K562 (cell line): ENCODE results near the gene SDK1. TPM values are rescaled to one million over a fixed set of nuclear protein-coding genes. Genes with fewer than 3 reads are reported as not detected.

Source experiments
- ATAC-seq: fragments of 200-7000 bp; cut with Tn5 transposase; 3 replicates; pipeline ENCODE4 v1.9.1; 2020; ENCODE audit warnings: moderate library complexity
- BruUV-seq: library from RNA; stranded (reverse); fragments of 400-500 nt; replicated peaks from 2 replicates; lab custom pipeline; 2021; lab: Mats Ljungman, UMichigan
- CTCF ChIA-PET: fragments of 300-600 bp; formaldehyde crosslinking; extraction: SDS; loops from one replicate; lab custom pipeline; 2021; ENCODE audit warnings: low intra/inter-chr PET ratio; lab: Yijun Ruan, JAX
- POLR2A ChIA-PET: fragments of 300-600, 350-650 bp; sonication (Branson Sonifier 250); formaldehyde crosslinking; extraction: SDS; loops from one replicate; lab custom pipeline; 2021; ENCODE audit warnings: antibody characterized with exemption, inconsistent platforms; lab: Yijun Ruan, JAX
- DNase-seq, 4 experiments: peaks; one replicate each; pipeline versions ENCODE4 v3.0.0 to v3.0.0-alpha.2; 2011 to 2018; ENCODE audit warnings: low spot score in 3 of 4, mixed read lengths in 3 of 4; ENCODE audit errors: extremely low read depth in 1 of 4
- FAIRE-seq: peaks from 2 replicates; lab custom pipeline; 2011; peaks lifted over from hg19 to GRCh38; lab: Jason Lieb, UNC
- H2AFZ ChIP-seq: 2 replicates; pipeline ENCODE4 v1.6.0; 2011; ENCODE audit warnings: low read depth, low read length, control low read depth, inconsistent platforms
- H3K27ac ChIP-seq: fragments of 200-600 bp; 3 replicates; pipeline ENCODE4 v1.8.0; 2011; ENCODE audit warnings: low read depth, mild to moderate bottlenecking, control low read depth, inconsistent platforms, low read length, moderate library complexity, mixed read lengths; ENCODE audit errors: extremely low read depth
- H3K27me3 ChIP-seq, 2 experiments: fragments of 300-600 bp in 1 of 2; 2 replicates in 1 of 2; 3 replicates in 1 of 2; pipeline versions ENCODE4 v1.6.0 to v1.8.0; 2011; ENCODE audit warnings: inconsistent platforms in 2 of 2, low read length in 2 of 2, mild to moderate bottlenecking in 1 of 2, mixed read lengths in 1 of 2, moderate library complexity in 1 of 2; ENCODE audit not compliant: control insufficient read depth in 2 of 2, insufficient read depth in 2 of 2
- H3K36me3 ChIP-seq: fragments of 300-600 bp; 3 replicates; pipeline ENCODE4 v1.8.0; 2011; ENCODE audit warnings: mild to moderate bottlenecking, low read length, inconsistent platforms; ENCODE audit not compliant: control insufficient read depth, insufficient read depth
- H3K4me1 ChIP-seq, 2 experiments: fragments of 200-600 bp in 1 of 2; replicated peaks in 1 of 2; 2 replicates in 1 of 2; 3 replicates in 1 of 2; pipeline versions ENCODE4 v1.5.1 to v1.8.0; 2011; ENCODE audit warnings: inconsistent platforms in 2 of 2, low read length in 2 of 2, mild to moderate bottlenecking in 1 of 2, mixed read lengths in 1 of 2, moderate library complexity in 1 of 2; ENCODE audit not compliant: control insufficient read depth in 2 of 2, insufficient read depth in 2 of 2
- H3K4me2 ChIP-seq: 2 replicates; pipeline ENCODE4 v1.6.1; 2011; ENCODE audit warnings: low read length, control low read depth, inconsistent platforms, mixed read lengths; ENCODE audit not compliant: insufficient read depth
- H3K4me3 ChIP-seq: fragments of 200-600 bp; sonication (generic), shearing (Covaris generic); 2 replicates; pipeline ENCODE4 v1.5.1; 2016; ENCODE audit warnings: control low read depth, inconsistent platforms
- H3K79me2 ChIP-seq: fragments of 200-600 bp; 3 replicates; pipeline ENCODE4 v1.8.0; 2011; ENCODE audit warnings: low read length, inconsistent platforms; ENCODE audit not compliant: control insufficient read depth, insufficient read depth
- H3K9ac ChIP-seq, 2 experiments: 2 replicates each; pipeline versions ENCODE4 v1.6.0 to v1.6.1; 2011; ENCODE audit warnings: low read depth in 2 of 2, low read length in 2 of 2, control low read depth in 1 of 2, inconsistent platforms in 1 of 2, mild to moderate bottlenecking in 1 of 2, mixed read lengths in 1 of 2; ENCODE audit not compliant: insufficient read depth in 1 of 2
- H3K9me1 ChIP-seq: one replicate; pipeline ENCODE4 v1.6.0; 2011; ENCODE audit warnings: inconsistent platforms, mild to moderate bottlenecking, low read length, moderate library complexity; ENCODE audit not compliant: control insufficient read depth, insufficient read depth
- H3K9me3 ChIP-seq: replicated peaks from 2 replicates; pipeline ENCODE4 v1.5.1; 2011; ENCODE audit warnings: low read depth, low read length, inconsistent platforms; ENCODE audit not compliant: control insufficient read depth, insufficient read depth
- H4K20me1 ChIP-seq: replicated peaks from 2 replicates; pipeline ENCODE4 v1.6.1; 2011; ENCODE audit warnings: low read length, inconsistent platforms, mixed read lengths; ENCODE audit not compliant: control insufficient read depth, insufficient read depth
- BRCA1 ChIP-seq, 2 experiments: fragments of 450-650 bp in 1 of 2; sonication (generic) in 1 of 2; formaldehyde crosslinking in 1 of 2; IDR thresholded peaks; 2 replicates each; pipeline versions ENCODE4 v1.5.0 to v1.6.1; 2017 to 2020; ENCODE audit warnings: mild to moderate bottlenecking in 1 of 2, missing genetic modification reagents in 1 of 2
- DACH1 ChIP-seq: fragments of 450-650 bp; IDR thresholded peaks from 2 replicates; pipeline ENCODE4 v1.6.1; 2018; ENCODE audit not compliant: partially characterized antibody
- FOS ChIP-seq: IDR thresholded peaks from 3 replicates; pipeline ENCODE4 v1.6.1; 2011; ENCODE audit not compliant: insufficient read length; ENCODE audit errors: extremely low read depth
- FOXA3 ChIP-seq, 2 experiments: fragments of 450-650 bp in 1 of 2; sonication (generic) in 1 of 2; formaldehyde crosslinking; IDR thresholded peaks in 1 of 2; conservative IDR thresholded peaks in 1 of 2; 2 replicates each; pipeline versions ENCODE4 v1.4.0 to v1.8.0; 2020 to 2022; ENCODE audit warnings: mild to moderate bottlenecking in 2 of 2, missing genetic modification reagents in 1 of 2
- HDAC3 ChIP-seq: fragments of 450-650 bp; IDR thresholded peaks from 2 replicates; pipeline ENCODE4 v1.6.1; 2018; ENCODE audit warnings: borderline replicate concordance, mild to moderate bottlenecking, moderate library complexity; ENCODE audit not compliant: partially characterized antibody
- HDAC8 ChIP-seq: fragments of 450-650 bp; IDR thresholded peaks from 2 replicates; pipeline ENCODE4 v1.6.1; 2016; ENCODE audit warnings: mild to moderate bottlenecking, missing genetic modification characterization, moderate library complexity, missing compliant biosample characterization
- LARP7 ChIP-seq: fragments of 450-650 bp; IDR thresholded peaks from 2 replicates; pipeline ENCODE4 v1.6.1; 2016
- MYNN ChIP-seq, 2 experiments: sonication (generic); formaldehyde crosslinking in 1 of 2; IDR thresholded peaks; 2 replicates each; pipeline versions ENCODE4 v1.5.0 to v1.6.1; 2016 to 2020; ENCODE audit warnings: antibody characterized with exemption in 1 of 2, missing genetic modification reagents in 1 of 2
- RAD21 ChIP-seq, 2 experiments: fragments of 250-450 bp in 1 of 2; fragments of 450-650 bp in 1 of 2; sonication (Bioruptor Pico) in 1 of 2; formaldehyde crosslinking in 1 of 2; IDR thresholded peaks in 1 of 2; conservative IDR thresholded peaks in 1 of 2; 2 replicates each; pipeline versions ENCODE4 v1.4.0 to v1.8.0; 2020 to 2022; ENCODE audit warnings: mild to moderate bottlenecking in 2 of 2, moderate library complexity in 1 of 2
- RNF2 ChIP-seq: sonication (generic); IDR thresholded peaks from 2 replicates; pipeline ENCODE4 v1.6.1; 2016
- SMARCA5 ChIP-seq: fragments of 450-650 bp; IDR thresholded peaks from 2 replicates; pipeline ENCODE4 v1.6.1; 2016
- SMC3 ChIP-seq: conservative IDR thresholded peaks from 2 replicates; pipeline ENCODE4 v1.6.1; 2011; ENCODE audit warnings: low read depth, low read length, improper control_type of control experiment; ENCODE audit not compliant: insufficient read depth
- TFAM ChIP-seq: fragments of 250-450 bp; sonication (Bioruptor Pico); conservative IDR thresholded peaks from 2 replicates; pipeline ENCODE4 v1.5.0; 2021; ENCODE audit warnings: mild to moderate bottlenecking, moderate library complexity
- ZBTB17 ChIP-seq: fragments of 450-650 bp; formaldehyde crosslinking; IDR thresholded peaks from 2 replicates; pipeline ENCODE4 v1.4.0; 2020; ENCODE audit warnings: mild to moderate bottlenecking
- ZNF133 ChIP-seq: fragments of 250-450 bp; sonication (Bioruptor Pico); IDR thresholded peaks from 2 replicates; pipeline ENCODE4 v1.4.0; 2020; ENCODE audit warnings: mild to moderate bottlenecking
- ZNF217 ChIP-seq: sonication (generic); formaldehyde crosslinking; IDR thresholded peaks from 2 replicates; pipeline ENCODE4 v1.8.0; 2022; ENCODE audit warnings: mild to moderate bottlenecking, missing genetic modification reagents
- ZNF445 ChIP-seq: fragments of 250-450 bp; sonication (Bioruptor Pico); IDR thresholded peaks from 2 replicates; pipeline ENCODE4 v1.4.0; 2020; ENCODE audit warnings: low read depth, mild to moderate bottlenecking, moderate library complexity
- ZNF79 ChIP-seq: fragments of 250-450 bp; sonication (Bioruptor Pico); IDR thresholded peaks from 2 replicates; pipeline ENCODE4 v1.4.0; 2020; ENCODE audit warnings: low read depth, mild to moderate bottlenecking, moderate library complexity
- WGBS: fragments of 100-300 bp; shearing (Covaris generic); methylation state at CpG from one replicate; pipeline ENCODE4 v1.1.6; 2016; ENCODE audit warnings: low coverage, mixed read lengths; ENCODE audit not compliant: insufficient coverage; ENCODE audit errors: missing lambda C conversion rate; 5-methylcytosine and 5-hydroxymethylcytosine counted together
- in situ Hi-C: fragments of 300-500 bp; cut with MboI; formaldehyde crosslinking; loops from 4 replicates; pipeline ENCODE4 v1.15.0; 2018; ENCODE audit warnings: inconsistent platforms, mixed read lengths
- intact Hi-C: fragments of 100-400 bp; cut with micrococcal nuclease; formaldehyde crosslinking; loops from 2 replicates; pipeline ENCODE4 v1.14.2; 2022
- polyA plus RNA-seq, 8 experiments: library from polyadenylated mRNA; depleted of rRNA in 4 of 8; stranded (reverse) in 5 of 8; unstranded in 3 of 8; fragments of >200 nt; fragmentation: Nextera tagmentation in 2 of 8; fragmentation: Illumina TruSeq in 1 of 8; extraction: Ambion mirVana in 2 of 8; extraction: Trizol in 1 of 8; gene quantifications; 2 replicates each; pipeline versions ENCODE4 v1.2.1 to v1.2.3, GENCODE V29; 2011 to 2014; ENCODE audit warnings: inconsistent platforms in 1 of 8, missing spikeins in 1 of 8
- total RNA-seq, 7 experiments: library from RNA; depleted of rRNA in 6 of 7; stranded (reverse); fragments of >200 nt in 6 of 7; fragmentation: Illumina TruSeq in 2 of 7; extraction: Trizol in 2 of 7; gene quantifications; 2 replicates each; pipeline versions ENCODE4 v1.2.1 to v1.2.3, GENCODE V29; 2011 to 2021; ENCODE audit warnings: low replicate concordance in 1 of 7
- TF ChIP-seq, protein P1 (sequence below): fragments of 450-650 bp; IDR thresholded peaks from 2 replicates; pipeline ENCODE4 v1.6.1; 2016; ENCODE audit warnings: borderline replicate concordance
- TF ChIP-seq, protein P2 (sequence below): IDR thresholded peaks from 2 replicates; pipeline ENCODE4 v1.6.1; 2011; ENCODE audit not compliant: insufficient read length; ENCODE audit errors: extremely low read depth

Gene SDK1
- total and polyA plus RNA-seq, 9 of the 15 experiments (the other 6 are each of a cell fraction or from before 2014, with no cell fraction given), result 0.16 TPM; not detected in 8

DNA sequence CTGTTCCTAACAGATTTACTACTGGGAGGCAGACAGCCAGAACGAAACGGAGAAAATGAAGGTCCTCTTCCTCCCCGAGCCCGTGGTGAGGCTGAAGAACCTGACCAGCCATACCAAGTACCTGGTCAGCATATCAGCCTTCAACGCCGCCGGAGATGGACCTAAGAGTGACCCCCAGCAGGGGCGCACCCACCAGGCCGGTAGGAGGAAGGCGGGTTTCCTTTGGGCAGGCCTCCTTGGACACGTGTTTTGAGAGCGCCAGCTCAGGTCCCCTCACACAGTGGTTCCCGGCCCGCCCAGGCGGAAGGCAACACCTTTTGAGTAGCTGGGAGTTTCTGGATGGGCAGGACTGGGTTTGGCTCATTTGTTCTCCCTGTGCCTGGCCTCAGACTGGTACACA, 907.0 kb downstream of the SDK1 start:
- no TSS peak for BruUV-seq
- 0% methylated on average over 13 of the region's 15 CpGs for whole genome bisulfite sequencing

More for the DNA sequence above, 907.0 kb downstream of the SDK1 start:
- POLR2A ChIA-PET, result interaction anchor here (1.3 kb wide), 1 partner anchor 18 kb away, joined by 3 read pairs; no protein-coding TSS in a partner anchor
- in situ Hi-C loops, result no loop called here
- no peak for FAIRE-seq
- Histone ChIP-seq H4K20me1 (no peaks in the 10 kb centered on the region; the same call in 1 of the 2 replicates), H3K9ac (no peak overlapping the region), H3K9me1 (peaks cover 3% of the 10 kb centered on the region), H3K27me3 (peaks cover 30 to 91% of the 10 kb centered on the region in 2 experiments; a peak in 4 of 5 replicates), H3K9me3 (no peaks in the 10 kb centered on the region), H3K4me2 (no peak overlapping the region), H3K27ac (no peak overlapping the region), H2AFZ (no peak overlapping the region), H3K79me2 (no peaks in the 10 kb centered on the region), H3K4me1 (peaks cover 0 to 5% of the 10 kb centered on the region in 2 experiments; a peak in 2 of 5 replicates), H3K4me3 (no peak overlapping the region), H3K36me3 (no peaks in the 10 kb centered on the region)
- CTCF ChIA-PET, result no interaction called here
- no peak for ATAC-seq
- intact Hi-C loops, result no loop called here
- no peak for TF ChIP-seq TFAM (CRISPR knock-in tag)
- no peak for TF ChIP-seq ZNF79
- no peak for TF ChIP-seq FOS
- TF ChIP-seq DACH1, result no peak
- TF ChIP-seq RNF2, result no peak
- no peak for TF ChIP-seq FOXA3 (CRISPR knock-in tag; conservative IDR thresholded peaks at IDR 0.05 in 1 of 2, IDR thresholded peaks at IDR 0.05 in 1 of 2)
- TF ChIP-seq ZNF133 (CRISPR knock-in tag), result no peak
- TF ChIP-seq BRCA1 (IDR thresholded peaks at IDR 0.05), result no peak
- no peak for TF ChIP-seq BRCA1 (CRISPR knock-in tag; IDR thresholded peaks at IDR 0.05)
- TF ChIP-seq ZBTB17 (CRISPR knock-in tag), result no peak
- TF ChIP-seq, protein P1, sequence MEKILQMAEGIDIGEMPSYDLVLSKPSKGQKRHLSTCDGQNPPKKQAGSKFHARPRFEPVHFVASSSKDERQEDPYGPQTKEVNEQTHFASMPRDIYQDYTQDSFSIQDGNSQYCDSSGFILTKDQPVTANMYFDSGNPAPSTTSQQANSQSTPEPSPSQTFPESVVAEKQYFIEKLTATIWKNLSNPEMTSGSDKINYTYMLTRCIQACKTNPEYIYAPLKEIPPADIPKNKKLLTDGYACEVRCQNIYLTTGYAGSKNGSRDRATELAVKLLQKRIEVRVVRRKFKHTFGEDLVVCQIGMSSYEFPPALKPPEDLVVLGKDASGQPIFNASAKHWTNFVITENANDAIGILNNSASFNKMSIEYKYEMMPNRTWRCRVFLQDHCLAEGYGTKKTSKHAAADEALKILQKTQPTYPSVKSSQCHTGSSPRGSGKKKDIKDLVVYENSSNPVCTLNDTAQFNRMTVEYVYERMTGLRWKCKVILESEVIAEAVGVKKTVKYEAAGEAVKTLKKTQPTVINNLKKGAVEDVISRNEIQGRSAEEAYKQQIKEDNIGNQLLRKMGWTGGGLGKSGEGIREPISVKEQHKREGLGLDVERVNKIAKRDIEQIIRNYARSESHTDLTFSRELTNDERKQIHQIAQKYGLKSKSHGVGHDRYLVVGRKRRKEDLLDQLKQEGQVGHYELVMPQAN, result no peak
- no peak for TF ChIP-seq SMC3
- no peak for TF ChIP-seq ZNF445 (CRISPR knock-in tag)
- TF ChIP-seq SMARCA5, result no peak
- no peak for TF ChIP-seq HDAC8 (tag)
- no peak for TF ChIP-seq MYNN (IDR thresholded peaks at IDR 0.05)
- TF ChIP-seq MYNN (CRISPR knock-in tag; IDR thresholded peaks at IDR 0.05), result no peak
- TF ChIP-seq, protein P2, sequence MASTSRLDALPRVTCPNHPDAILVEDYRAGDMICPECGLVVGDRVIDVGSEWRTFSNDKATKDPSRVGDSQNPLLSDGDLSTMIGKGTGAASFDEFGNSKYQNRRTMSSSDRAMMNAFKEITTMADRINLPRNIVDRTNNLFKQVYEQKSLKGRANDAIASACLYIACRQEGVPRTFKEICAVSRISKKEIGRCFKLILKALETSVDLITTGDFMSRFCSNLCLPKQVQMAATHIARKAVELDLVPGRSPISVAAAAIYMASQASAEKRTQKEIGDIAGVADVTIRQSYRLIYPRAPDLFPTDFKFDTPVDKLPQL, result no peak
- TF ChIP-seq HDAC3, result no peak
- no peak for TF ChIP-seq RAD21 (CRISPR knock-in tag; conservative IDR thresholded peaks at IDR 0.05 in 1 of 2, IDR thresholded peaks at IDR 0.05 in 1 of 2)
- no peak for TF ChIP-seq ZNF217 (CRISPR knock-in tag)
- TF ChIP-seq LARP7, result no peak
- no peak for DNase-seq
